Muscle of leg (tissue), 11 donors: Measurements from ENCODE around the gene SLC20A1. TPM values are rescaled to one million over a fixed set of nuclear protein-coding genes. Genes with fewer than 3 reads are reported as not detected.
"Not testable (repeated sequence)": the region's sequence is repeated elsewhere in the genome, so short reads cannot be mapped to it uniquely, and the experiment has no call there.

ENCODE experiments used
- DNase-seq: peaks from one replicate; pipeline ENCODE4 v3.0.0; 2013
- H3K27ac ChIP-seq: one replicate; pipeline ENCODE4 v1.5.1; 2013; ENCODE audit warnings: mild to moderate bottlenecking, low read length, control low read depth
- H3K27me3 ChIP-seq: one replicate; pipeline ENCODE4 v1.6.1; 2013; ENCODE audit warnings: low read length; ENCODE audit not compliant: control insufficient read depth, insufficient read depth
- H3K36me3 ChIP-seq: one replicate; pipeline ENCODE4 v1.6.1; 2013; ENCODE audit warnings: low read length; ENCODE audit not compliant: control insufficient read depth, insufficient read depth
- H3K4me1 ChIP-seq: one replicate; pipeline ENCODE4 v1.6.1; 2013; ENCODE audit warnings: low read length; ENCODE audit not compliant: control insufficient read depth, insufficient read depth
- H3K4me3 ChIP-seq: one replicate; pipeline ENCODE4 v1.5.1; 2013; ENCODE audit warnings: low read length, control low read depth
- H3K9me3 ChIP-seq: replicated peaks from 2 replicates; pipeline ENCODE4 v1.6.1; 2013; ENCODE audit warnings: low read depth, low read length; ENCODE audit not compliant: control insufficient read depth
- WGBS: methylation state at CpG from one replicate; pipeline ENCODE4 v1.1.5; 2013; ENCODE audit warnings: missing lambda C conversion rate; ENCODE audit not compliant: insufficient coverage; 5-methylcytosine and 5-hydroxymethylcytosine counted together
- polyA plus RNA-seq, 8 donors: library from polyadenylated mRNA; unstranded; fragments of 120-200 nt; gene quantifications; one replicate each; pipeline versions ENCODE4 v1.2.1 to v1.2.3, GENCODE V29; 2013; ENCODE audit warnings: inconsistent platforms in 1 of 8, low replicate concordance in 1 of 8; ENCODE audit not compliant: insufficient read length in 8 of 8, insufficient read depth in 1 of 8
- total RNA-seq: library from RNA; stranded (reverse); fragments of 120-200 nt; gene quantifications from one replicate; pipeline ENCODE4 v1.2.4, GENCODE V29; 2013

The SLC20A1 gene
- total and polyA plus RNA-seq, 9 donors = 17.6 to 27.6 (median 21.5) TPM

DNA sequence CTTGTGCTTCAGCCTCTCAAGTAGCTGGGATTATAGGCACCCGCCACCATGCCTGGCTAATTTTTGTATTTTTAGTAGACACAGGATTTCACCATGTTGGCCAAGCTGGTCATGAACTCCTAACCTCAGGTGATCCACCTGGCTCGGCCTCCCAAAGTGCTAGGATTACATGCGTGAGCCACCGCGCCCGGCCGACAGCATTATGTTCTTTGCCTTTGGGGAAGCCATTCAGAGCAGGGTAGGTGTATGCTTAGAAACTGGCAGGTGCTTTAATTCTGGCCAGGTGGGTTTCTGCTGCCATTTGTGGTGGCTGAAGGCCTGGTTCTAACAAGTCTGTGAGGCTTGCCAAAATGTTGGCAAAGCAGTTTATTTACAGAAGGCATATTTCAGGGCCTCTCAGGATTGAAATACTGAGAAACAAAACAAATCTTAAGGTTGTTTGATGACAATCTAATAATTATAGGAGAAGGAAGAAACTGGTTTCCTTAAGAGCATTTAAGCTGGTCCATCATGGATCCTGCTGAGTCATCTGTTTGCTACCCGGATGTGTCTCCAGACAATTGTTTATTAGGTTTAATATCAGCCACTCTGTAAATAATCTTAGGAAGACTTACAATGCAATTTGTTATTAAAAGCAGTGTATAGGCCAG, 16.0 kb downstream of the SLC20A1 start:
- Histone ChIP-seq H3K4me3 (no peak overlapping the region), H3K27me3 (no peaks in the 10 kb centered on the region), H3K4me1 (no peaks in the 10 kb centered on the region), H3K36me3 (peaks cover 60% of the 10 kb centered on the region), H3K27ac (no peak overlapping the region), H3K9me3 (no peaks in the 10 kb centered on the region)
- no peak for DNase-seq
- 100% methylated on average over 7 of the region's 8 CpGs for WGBS

DNA sequence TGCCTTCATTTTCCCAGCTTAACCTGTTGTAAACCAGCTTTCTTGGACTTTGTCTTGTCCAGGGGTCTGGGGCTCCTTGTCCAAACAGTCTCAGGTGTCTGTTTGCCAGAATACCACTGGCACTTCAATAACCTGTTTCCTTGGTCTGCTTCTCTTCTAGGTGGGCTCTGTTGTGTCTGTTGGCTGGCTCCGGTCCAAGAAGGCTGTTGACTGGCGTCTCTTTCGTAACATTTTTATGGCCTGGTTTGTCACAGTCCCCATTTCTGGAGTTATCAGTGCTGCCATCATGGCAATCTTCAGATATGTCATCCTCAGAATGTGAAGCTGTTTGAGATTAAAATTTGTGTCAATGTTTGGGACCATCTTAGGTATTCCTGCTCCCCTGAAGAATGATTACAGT, 17.0 kb downstream of the SLC20A1 start:
- Histone ChIP-seq H3K9me3 (no peaks in the 10 kb centered on the region), H3K4me3 (no peak overlapping the region), H3K36me3 (peaks cover 58% of the 10 kb centered on the region), H3K27me3 (no peaks in the 10 kb centered on the region), H3K4me1 (no peaks in the 10 kb centered on the region), H3K27ac (no peak overlapping the region)
- WGBS = no CpG with 5 or more reads among the region's 3 CpGs
- no peak for DNase-seq

DNA sequence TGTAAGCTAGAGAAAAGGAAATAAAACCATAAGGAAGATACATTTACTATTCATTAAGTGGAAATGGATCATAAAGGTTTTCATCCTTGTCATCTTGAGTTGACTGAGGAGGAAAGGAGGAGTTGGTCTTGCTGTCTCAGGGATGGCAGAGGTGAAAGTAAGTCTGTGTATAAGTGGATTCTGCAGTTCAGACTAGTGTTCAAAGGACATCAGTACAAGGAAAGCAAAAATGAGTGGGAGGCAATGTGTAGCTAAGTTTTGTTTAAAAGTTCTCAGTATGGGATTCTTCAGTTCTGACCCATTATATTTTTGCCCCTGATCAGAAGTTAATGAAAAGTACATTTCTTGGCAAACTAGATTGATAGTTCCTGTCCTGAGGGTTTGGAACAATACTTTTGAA, 18.9 kb downstream of the SLC20A1 start:
- H3K4me1 ChIP-seq = no peaks in the 10 kb centered on the region
- H3K4me3 ChIP-seq = no peak overlapping the region
- H3K36me3 ChIP-seq = peaks cover 38% of the 10 kb centered on the region
- H3K27me3 ChIP-seq = no peaks in the 10 kb centered on the region
- H3K27ac ChIP-seq = no peak overlapping the region
- no peak for DNase-seq
- H3K9me3 ChIP-seq = no peaks in the 10 kb centered on the region

DNA sequence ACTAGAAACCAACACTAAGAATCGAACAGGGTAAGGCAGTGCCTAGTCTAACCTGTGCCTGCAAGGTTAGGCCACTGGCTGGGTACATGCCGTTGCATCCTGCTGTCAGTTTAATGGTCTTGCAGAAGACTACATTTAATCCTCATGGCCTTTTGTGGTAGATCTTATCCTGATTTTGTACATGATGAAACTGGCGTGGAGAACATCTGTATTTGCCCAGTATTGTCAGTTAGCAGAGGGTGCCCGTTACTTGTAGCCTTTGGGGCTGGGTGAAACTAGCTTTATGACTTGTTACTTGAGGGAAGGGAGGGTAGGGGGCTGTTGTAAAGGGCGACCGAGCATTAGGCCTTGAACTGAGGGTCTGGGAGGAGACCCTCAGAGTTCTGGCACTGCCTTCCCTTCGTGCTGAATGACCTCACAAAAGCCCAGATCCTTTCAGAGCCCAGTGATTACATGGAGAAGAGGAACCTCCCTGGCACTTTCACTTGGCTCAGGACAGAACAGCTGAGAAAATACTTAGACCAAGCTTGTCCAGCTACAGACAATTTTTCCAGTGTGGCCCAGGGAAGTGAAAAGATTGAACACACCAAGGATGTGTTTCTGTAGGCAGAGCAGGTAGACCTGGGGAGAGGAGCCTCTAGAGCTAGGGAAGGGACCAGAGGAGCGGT, 19.5 kb downstream of the SLC20A1 start:
- Histone ChIP-seq H3K4me3 (no peak overlapping the region), H3K36me3 (peaks cover 34% of the 10 kb centered on the region), H3K27me3 (no peaks in the 10 kb centered on the region), H3K9me3 (no peaks in the 10 kb centered on the region), H3K4me1 (no peaks in the 10 kb centered on the region), H3K27ac (no peak overlapping the region)
- 75% methylated on average over 5 of the region's 8 CpGs for WGBS
- DNase-seq = no peak

DNA sequence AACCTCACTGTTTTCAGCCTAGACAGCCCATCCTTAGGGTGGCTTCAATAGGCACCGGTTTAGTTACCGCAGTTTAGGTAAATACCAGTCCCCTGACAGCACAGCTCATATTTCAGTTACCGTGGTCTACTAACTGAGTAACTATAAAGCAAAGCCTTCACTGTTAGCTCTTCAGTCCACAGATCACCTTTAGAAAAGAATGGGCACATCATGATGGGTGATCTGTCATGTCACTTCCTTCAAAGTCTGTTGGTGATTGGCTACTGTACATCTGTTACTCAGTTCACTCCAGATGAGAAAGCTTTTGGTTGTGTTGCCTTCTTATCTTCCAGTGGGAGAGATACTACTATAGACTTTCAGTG, 21.0 kb downstream of the SLC20A1 start:
- Histone ChIP-seq H3K36me3 (peaks cover 23% of the 10 kb centered on the region), H3K27me3 (no peaks in the 10 kb centered on the region), H3K9me3 (no peaks in the 10 kb centered on the region), H3K4me3 (no peak overlapping the region), H3K4me1 (no peaks in the 10 kb centered on the region), H3K27ac (no peak overlapping the region)
- WGBS = 76% methylated on average over 2 of the region's 3 CpGs
- no peak for DNase-seq

DNA sequence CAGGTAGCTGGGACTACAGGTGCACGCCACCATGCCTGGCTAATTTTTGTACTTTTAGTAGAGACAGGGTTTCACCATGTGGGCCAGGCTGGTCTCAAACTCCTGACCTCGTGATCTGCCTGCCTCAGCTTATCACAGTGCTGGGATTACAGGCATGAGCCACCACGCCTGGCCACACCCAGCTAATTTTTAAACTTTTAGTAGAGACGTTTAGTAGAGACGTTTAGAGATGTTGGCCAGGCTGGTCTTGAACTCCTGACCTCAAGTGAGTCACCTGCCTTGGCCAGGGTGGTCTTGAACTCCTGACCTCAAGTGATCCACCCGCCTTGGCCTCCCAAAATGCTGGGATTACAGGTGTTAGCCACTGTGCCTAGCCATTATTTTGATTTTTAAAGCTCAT, 21.8 kb downstream of the SLC20A1 start:
- H3K27ac ChIP-seq, H3K4me1 ChIP-seq, H3K4me3 ChIP-seq, H3K9me3 ChIP-seq, DNase-seq, H3K27me3 ChIP-seq: not testable (repeated sequence)
- 87% methylated on average over 5 of the region's 6 CpGs for WGBS
- H3K36me3 ChIP-seq = peaks cover 18% of the 10 kb centered on the region

DNA sequence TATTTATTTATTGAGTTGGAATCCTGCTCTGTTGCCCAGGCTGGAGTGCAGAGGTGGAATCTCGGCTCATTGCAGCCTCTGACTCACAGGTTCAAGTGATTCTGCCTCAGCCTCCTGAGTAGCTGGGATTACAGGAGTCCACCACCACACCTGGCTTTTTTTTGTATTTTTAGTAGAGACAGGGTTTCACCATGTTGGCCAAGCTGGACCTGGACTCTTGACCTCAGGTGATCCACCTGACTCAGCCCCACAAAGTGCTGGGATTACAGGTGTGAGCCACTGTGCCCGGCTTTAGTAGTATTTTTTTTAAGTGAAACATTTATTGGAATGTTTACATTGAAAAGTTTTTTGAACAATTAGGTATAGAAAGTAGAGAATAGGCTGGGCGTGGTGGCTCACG, 23.9 kb downstream of the SLC20A1 start:
- Histone ChIP-seq H3K36me3 (no peaks in the 10 kb centered on the region), H3K27ac (no peak overlapping the region), H3K4me3 (no peak overlapping the region), H3K9me3 (no peaks in the 10 kb centered on the region), H3K27me3 (no peaks in the 10 kb centered on the region), H3K4me1 (no peaks in the 10 kb centered on the region)
- DNase-seq = no peak
- WGBS = no CpG with 5 or more reads among the region's 4 CpGs

DNA sequence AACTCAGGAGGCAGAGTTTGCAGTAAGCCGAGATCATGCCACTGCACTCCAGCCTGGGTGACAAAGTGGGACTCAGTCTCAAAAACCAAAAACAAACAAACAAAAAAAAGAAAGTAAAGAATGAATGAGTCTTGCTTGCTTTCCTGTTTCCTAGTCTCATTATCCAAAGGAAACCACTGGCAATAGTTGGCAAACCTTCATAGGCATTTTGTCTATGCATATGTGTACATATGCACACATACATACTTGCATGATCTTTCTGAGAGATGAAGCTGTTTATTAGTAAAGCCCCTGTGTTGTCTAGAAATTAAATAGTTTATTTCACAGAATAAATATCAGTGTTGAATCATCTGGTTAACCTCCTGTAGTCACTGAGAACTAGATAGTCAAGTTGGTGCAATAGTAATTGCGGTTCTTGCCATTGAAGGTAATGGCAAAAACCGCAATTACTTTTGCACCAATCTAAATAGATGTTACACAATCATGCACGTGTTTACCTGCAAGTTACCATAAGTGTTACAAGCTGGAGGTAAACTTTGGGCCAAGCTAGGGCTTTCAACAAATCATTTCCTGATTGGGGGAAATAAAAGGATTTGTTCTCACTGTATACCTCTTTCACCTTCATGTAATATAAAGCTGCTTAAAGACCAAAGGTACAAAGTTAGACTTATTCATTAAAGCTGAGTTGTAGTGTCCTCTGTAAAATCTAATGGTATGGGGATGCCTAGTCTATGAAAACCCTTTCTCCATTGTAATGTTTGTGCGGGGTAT, 24.7 kb downstream of the SLC20A1 start:
- Histone ChIP-seq H3K9me3 (no peaks in the 10 kb centered on the region), H3K36me3 (no peaks in the 10 kb centered on the region), H3K4me1 (no peaks in the 10 kb centered on the region), H3K27me3 (no peaks in the 10 kb centered on the region), H3K27ac (no peak overlapping the region), H3K4me3 (no peak overlapping the region)
- no CpG with 5 or more reads among the region's 5 CpGs for WGBS
- DNase-seq = no peak

DNA sequence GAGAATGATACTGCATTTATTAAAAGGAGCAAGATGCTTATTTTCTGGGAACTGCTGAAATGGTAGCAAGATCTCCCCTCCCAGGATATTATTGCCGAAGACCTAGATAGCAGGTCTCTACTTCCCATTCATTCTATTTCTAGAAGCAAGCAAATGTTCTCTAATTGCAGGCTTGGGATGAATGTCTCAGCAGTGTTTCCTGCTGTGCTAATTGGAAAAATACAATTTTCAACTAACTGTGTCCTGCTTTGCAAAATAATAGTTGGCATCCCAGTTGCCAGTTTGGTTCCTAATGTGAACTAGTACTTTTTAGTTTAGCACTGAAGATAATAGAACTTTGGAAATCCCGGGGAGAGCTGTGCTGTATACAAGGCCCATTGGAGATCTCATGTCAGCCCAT, 26.1 kb downstream of the SLC20A1 start:
- Histone ChIP-seq H3K4me1 (no peaks in the 10 kb centered on the region), H3K27ac (no peak overlapping the region), H3K27me3 (no peaks in the 10 kb centered on the region), H3K9me3 (no peaks in the 10 kb centered on the region), H3K36me3 (no peaks in the 10 kb centered on the region), H3K4me3 (no peak overlapping the region)
- WGBS = 56% methylated on average over 1 of the region's 2 CpGs
- no peak for DNase-seq

DNA sequence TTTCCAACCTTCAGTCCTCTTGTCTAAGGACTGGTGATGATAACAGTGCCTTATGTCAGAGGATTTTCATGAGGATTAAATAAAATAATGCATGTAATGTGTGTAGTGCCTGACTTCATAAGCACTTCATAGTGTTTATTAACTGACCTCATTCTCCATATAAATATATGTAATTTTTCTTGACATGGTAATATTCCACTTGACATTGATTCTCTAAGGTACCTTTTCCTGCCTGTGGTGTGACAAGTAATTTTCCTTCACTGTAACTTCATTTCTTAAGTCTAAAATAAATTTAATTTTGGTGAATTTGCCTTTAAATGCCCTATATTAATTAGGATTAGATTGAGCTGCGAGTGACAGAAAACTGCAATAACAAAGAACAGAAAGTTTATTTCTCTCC, 27.3 kb downstream of the SLC20A1 start:
- no peaks in the 10 kb centered on the region for H3K9me3 ChIP-seq
- no peak for DNase-seq
- H3K4me1 ChIP-seq = no peaks in the 10 kb centered on the region
- no peak overlapping the region for H3K27ac ChIP-seq
- no peaks in the 10 kb centered on the region for H3K36me3 ChIP-seq
- no CpG with 5 or more reads among the region's 1 CpG for WGBS
- no peak overlapping the region for H3K4me3 ChIP-seq
- no peaks in the 10 kb centered on the region for H3K27me3 ChIP-seq
